ENCODE data around the gene KCNC1.

- TF ChIP-seq CTCF (IDR thresholded peaks at IDR 0.05; ENCODE audit: poor library complexity) (no peak), EZH2 (IDR thresholded peaks at IDR 0.05; ENCODE audit: borderline replicate concordance) (no peak)
Measured at GRCh38 chr11:17778956-17779860, 44.6 kb downstream of the KCNC1 start.
